ENCODE measurements around the gene MC1R.
"Not testable (repeated sequence)": the region's sequence is repeated elsewhere in the genome, so short reads cannot be mapped to it uniquely, and the experiment has no call there.

Gene MC1R

DNA sequence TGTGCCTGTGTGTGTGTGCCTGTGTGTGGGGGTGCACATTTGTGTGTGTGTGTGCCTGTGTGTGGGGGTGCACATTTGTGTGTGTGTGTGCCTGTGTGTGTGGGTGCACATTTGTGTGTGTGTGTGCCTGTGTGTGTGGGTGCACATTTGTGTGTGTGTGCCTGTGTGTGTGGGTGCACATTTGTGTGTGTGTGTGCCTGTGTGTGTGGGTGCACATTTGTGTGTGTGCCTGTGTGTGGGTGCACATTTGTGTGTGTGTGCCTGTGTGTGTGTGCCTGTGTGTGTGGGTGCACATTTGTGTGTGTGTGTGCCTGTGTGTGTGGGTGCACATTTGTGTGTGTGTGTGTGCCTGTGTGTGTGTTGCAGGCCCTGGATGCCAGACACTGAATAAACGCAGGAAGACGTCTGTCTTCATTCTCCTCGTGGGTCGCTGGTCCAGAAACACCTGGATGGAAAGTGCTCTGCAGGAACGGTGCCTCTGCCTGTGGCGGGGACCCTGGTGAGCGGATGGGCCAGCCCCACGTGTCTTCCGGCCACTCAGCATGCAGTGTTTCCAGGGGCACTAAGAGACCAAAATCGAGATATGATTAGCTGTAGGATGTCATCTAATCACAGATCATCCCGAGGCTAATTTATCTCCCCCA is 3.9 kb upstream of the MC1R start:
- DNase-seq: not testable (repeated sequence)

DNA sequence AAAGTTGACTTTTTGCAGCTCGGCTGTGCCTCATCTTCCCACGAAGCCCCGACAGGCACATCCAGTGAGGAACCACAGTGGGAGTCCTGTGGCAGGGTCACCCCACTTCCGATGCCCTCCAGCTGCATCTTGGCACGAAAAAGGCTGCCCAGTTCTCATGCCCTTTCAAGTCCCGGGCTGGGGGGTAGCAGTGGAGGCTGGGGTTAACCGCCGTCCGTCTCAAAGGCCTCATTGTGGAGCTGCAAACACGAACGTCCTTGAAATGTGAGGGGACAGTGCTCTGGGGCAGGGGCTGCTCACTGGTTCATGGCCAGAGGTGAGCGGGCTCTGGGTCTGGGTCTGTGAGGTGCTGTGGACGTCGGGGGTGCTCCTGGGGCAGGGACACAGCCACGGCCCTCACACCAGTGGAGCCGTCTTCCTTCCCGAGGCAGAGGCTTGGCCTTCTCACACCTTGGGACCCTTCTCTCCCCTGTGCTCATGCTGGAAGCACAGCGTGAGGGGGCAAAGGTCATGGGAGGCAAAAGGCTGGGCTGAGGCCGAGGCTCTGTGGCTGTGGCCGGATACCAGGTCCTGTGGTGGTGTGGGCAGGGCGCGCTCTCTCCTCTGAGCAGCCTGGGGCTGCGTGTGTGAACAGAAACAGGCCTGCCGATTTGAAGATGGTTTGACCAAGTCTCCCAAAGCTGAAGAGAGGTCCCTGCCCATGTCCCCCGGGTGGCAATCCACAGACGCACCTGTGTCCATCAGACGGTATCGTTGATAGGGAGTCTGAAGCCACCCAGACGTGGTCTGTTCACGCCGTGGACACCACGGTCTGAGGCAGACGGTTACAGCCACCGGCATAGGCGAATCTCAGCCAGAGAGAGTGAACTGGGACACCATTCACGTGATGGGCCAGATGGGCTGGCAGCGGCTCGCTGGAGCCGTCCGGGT is 3.1 kb upstream of the MC1R start:
- no peak for DNase-seq

- DNase-seq: no peak
Observed at GRCh38 chr16:89917773-89918452, 749 bp upstream of the MC1R start.

GRCh38 chr16:89919535-89920406 is 1.1 kb downstream of the MC1R start:
- DNase-seq: no peak

- DNase-seq: no peak
Observed at GRCh38 chr16:89920723-89921122, 2.1 kb downstream of the MC1R start.

DNA sequence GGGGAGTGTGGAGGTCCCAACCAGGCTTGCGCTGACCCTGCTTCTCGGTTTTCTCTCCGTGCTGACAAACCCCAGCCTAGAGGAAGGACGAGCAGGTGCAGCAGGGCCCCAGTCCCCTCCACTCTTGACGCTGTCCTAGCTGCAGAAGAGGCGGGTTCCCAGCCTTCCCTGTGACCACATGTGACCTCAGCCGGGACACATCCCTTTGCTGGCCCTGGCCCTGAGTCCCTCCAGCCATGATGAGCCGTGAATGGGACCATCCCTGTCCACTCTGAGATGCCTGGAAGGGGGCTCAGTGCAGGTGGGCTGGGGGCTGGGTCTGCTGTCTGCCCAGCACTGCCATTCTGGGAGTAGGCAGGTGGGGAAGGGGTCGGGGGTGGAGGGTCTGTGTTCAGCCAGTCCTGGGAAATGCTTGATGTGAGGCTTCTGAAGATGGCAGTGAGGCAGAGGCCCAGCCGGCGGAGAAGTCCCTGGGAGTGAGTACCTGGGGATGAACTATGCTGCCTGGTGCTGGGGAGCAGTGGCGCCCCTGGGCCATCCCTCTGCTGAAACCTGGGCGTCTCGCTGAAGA is 2.6 kb downstream of the MC1R start:
- no peak for DNase-seq

- DNase-seq: no peak
Observed at GRCh38 chr16:89921702-89922476, 3.2 kb downstream of the MC1R start.

GRCh38 chr16:89922477-89922883 is 3.8 kb downstream of the MC1R start:
- no peak for DNase-seq

- peak; percentile 46 for DNase-seq
Observed at GRCh38 chr16:89922884-89923639, 4.4 kb downstream of the MC1R start, which contains the start of gene TUBB3. Gene TUBB3, plus strand, starts transcription at chr16:89923342. Its CDS starts 60 bp downstream, at chr16:89923402.

GRCh38 chr16:89923640-89924296 is 5.1 kb downstream of the MC1R start:
- DNase-seq: no peak

GRCh38 chr16:89924297-89924924 is 5.7 kb downstream of the MC1R start:
- no peak for DNase-seq

GRCh38 chr16:89924925-89925307 is 6.3 kb downstream of the MC1R start:
- no peak for DNase-seq

DNA sequence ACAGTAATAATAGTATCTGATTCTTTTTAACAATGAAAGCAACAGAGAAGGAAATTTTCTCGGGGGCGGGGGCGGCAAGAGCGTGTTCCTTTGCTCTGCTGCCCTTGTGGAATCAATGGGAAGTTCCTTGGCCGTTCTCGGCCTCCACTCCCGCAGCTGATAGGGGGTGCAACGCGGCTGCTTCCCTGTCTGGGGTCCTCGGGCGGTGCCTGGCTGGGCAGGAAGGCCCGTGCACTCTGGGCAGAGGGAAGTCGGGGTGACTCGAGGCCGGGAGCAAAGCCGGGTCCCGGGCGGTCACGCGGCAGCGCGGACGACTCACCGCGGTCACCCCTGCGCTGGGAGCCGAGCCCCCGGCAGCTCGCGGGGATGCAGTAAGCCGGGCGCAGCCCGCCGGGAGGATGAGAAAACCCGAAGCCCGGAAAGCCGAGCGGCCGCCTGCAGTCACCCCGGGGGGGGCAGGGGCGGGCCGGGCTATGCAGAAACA is 7.0 kb downstream of the MC1R start:
- DNase-seq: no peak

DNA sequence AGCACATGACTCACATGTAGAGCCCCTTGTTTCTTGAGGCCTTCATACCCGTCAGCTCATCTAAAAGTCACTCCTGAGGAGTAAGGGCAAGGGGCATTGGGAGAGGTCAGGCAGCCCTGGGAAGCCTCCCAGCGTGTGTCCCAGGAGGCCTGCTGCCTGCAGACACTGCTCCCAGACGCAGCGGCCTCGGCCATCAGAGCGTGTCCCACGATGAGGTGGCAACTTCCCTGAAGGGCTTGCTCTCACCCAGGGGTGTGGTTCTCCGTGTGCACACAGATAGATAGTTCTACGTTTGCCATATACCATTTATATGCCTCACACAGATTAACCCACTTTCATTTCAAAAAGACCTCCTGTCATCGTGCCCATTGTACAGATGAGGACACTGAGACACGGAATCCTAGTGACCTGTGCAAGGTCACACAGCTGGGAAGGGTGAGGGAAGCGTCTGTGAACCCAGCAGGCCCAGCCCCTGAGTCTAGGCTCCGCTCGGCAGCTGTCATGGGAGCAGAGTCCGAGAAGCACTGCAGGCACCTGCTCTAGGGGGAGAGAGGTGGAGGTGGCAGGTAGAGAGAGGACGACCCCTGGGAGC is 12.7 kb downstream of the MC1R start:
- no peak for DNase-seq

DNA sequence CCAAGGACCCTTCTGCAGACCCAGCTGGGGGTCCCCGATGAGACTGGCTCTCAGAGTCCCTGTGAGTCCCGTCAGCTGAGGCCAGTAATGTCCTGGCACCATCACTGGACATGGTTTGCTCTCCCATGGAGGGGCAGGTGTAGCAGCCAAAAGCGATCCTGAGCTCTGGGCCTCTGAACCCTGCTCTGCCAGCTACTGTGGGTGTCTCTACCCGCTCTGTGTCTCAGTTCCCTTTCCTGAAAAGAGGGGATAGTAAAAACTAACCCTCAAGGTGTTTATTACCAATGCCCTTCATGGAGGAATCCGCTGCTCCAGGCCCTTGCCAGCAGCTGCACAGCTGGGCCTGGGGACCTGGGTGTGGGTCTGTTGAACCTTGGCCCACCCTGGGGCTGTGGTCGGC is 13.3 kb downstream of the MC1R start:
- no peak for DNase-seq

- DNase-seq: not testable (repeated sequence)
Observed at GRCh38 chr16:89934019-89934418, 15.4 kb downstream of the MC1R start.

DNA sequence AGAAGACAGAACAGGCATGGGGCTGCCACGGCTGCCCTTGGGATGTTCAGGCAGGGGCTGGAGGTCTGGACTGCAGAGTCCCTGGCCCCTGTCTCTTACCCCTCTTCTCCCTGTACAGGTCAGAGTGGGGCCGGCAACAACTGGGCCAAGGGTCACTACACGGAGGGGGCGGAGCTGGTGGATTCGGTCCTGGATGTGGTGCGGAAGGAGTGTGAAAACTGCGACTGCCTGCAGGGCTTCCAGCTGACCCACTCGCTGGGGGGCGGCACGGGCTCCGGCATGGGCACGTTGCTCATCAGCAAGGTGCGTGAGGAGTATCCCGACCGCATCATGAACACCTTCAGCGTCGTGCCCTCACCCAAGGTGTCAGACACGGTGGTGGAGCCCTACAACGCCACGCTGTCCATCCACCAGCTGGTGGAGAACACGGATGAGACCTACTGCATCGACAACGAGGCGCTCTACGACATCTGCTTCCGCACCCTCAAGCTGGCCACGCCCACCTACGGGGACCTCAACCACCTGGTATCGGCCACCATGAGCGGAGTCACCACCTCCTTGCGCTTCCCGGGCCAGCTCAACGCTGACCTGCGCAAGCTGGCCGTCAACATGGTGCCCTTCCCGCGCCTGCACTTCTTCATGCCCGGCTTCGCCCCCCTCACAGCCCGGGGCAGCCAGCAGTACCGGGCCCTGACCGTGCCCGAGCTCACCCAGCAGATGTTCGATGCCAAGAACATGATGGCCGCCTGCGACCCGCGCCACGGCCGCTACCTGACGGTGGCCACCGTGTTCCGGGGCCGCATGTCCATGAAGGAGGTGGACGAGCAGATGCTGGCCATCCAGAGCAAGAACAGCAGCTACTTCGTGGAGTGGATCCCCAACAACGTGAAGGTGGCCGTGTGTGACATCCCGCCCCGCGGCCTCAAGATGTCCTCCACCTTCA is 16.2 kb downstream of the MC1R start:
- DNase-seq: no peak

DNA sequence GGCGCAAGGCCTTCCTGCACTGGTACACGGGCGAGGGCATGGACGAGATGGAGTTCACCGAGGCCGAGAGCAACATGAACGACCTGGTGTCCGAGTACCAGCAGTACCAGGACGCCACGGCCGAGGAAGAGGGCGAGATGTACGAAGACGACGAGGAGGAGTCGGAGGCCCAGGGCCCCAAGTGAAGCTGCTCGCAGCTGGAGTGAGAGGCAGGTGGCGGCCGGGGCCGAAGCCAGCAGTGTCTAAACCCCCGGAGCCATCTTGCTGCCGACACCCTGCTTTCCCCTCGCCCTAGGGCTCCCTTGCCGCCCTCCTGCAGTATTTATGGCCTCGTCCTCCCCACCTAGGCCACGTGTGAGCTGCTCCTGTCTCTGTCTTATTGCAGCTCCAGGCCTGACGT is 17.0 kb downstream of the MC1R start:
- DNase-seq: not testable (repeated sequence)

All from NCI-H774 (cell line).